Stimulated activated memory B cell treated with anti-CD40 and anti-IgM and Interleukin-4, amounts not matched to agents 10 μg/mL and 1 μg/mL and 100 μg/mL, for 72 hours (primary cell): Measurements from ENCODE around the gene RGS19.

Source experiments
- ATAC-seq: fragments of 150-1000 bp; cut with Tn5 transposase; 2 replicates; pipeline ENCODE4 v1.10.0; 2021
- H3K27ac Mint-ChIP-seq: one replicate; pipeline ENCODE4 v1.8.0; 2022; ENCODE audit warnings: mild to moderate bottlenecking, mixed read lengths
- H3K27me3 Mint-ChIP-seq: one replicate; pipeline ENCODE4 v1.8.0; 2022; ENCODE audit warnings: mixed read lengths
- H3K36me3 Mint-ChIP-seq: one replicate; pipeline ENCODE4 v1.8.0; 2022; ENCODE audit warnings: mixed read lengths
- H3K4me1 Mint-ChIP-seq: one replicate; pipeline ENCODE4 v1.8.0; 2022; ENCODE audit warnings: mixed read lengths
- H3K4me3 Mint-ChIP-seq: one replicate; pipeline ENCODE4 v1.8.0; 2022; ENCODE audit warnings: mild to moderate bottlenecking, moderate library complexity, mixed read lengths
- H3K9me3 Mint-ChIP-seq: one replicate; pipeline ENCODE4 v1.8.0; 2022; ENCODE audit warnings: mixed read lengths

The RGS19 gene

DNA sequence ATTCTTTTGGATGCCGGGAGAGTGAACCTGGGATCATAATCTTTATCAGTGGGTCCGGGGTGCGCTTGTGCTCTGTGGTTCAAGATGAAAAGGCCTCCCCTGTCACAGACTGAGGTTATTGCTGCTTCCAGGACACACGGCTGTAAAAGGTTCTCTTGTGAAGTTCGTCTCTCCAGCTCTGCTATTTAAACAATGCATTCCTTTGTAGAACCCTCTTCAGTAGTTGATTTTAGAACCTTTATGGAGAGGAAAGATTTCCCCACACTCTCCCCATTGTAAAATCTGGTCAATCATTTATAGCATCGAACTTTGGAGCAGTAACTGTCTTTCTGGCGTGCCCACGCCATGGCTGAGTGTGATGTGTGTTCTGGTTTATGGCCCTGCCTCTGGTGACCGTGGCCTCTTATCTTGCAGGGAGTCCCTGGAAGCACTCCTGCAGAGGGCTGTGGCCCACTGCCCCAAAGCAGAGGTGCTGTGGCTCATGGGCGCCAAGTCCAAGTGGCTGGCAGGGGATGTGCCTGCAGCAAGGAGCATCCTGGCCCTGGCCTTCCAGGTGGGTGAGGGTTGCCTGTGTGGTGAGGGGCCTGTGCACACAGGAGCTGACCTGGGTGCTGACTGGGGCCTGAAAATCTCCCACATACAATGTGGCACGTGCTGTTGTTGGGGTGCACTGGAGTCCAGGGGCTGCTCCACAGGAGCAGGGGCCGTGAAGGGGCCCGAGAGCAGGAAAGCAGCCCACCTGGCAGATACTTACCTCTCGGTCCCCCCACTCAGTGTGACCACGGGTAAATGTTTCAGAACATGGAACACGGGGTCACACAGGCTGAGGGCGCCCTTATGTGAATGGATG lies 55.0 kb downstream of the RGS19 start:
- no peak for ATAC-seq
- H3K4me1 Mint-ChIP-seq, result no peaks in the 10 kb centered on the region
- peaks cover 69% of the 10 kb centered on the region for H3K36me3 Mint-ChIP-seq
- H3K27ac Mint-ChIP-seq, result no peak overlapping the region
- no peaks in the 10 kb centered on the region for H3K9me3 Mint-ChIP-seq
- no peak overlapping the region for H3K4me3 Mint-ChIP-seq
- no peaks in the 10 kb centered on the region for H3K27me3 Mint-ChIP-seq

DNA sequence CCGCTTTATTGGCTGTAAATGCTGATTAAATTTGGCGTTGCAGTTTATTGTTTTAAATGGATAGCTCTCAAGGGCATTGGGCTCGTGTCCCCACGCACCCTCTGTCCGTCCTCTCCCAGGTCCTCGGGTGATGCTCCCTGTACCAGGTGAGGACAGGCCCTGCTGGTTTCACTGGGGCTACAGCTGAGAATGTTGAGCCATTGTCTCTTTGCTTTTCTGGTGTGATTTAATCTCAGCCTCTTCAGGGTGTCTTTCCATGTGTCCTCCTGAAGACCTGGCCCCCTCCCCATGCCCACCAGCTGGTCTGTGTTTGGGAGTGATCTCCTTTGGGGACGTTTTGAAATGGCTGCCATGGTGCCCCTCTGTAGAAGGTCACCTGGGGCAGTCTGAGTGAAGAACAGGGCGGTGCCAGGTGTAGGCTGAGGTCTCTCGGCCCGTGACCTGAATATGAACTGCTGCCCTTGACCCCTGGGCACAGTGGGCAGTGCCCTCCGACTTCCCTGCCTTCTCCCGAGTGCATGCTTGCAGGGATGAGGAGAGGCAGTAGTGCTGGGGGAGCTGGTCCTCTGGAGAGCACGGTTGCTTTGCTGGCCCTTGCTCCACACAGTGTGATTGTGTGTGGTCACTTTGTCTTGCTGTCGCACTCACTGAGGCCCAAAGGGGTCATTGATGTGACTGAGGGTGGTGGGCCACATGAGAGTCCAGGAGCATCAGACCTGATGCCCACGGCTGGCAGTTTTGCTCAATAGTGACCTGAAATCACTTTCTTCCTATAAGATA lies 55.8 kb downstream of the RGS19 start:
- Mint-ChIP-seq H3K4me3 (no peak overlapping the region), H3K27ac (no peak overlapping the region), H3K36me3 (peaks cover 71% of the 10 kb centered on the region), H3K4me1 (no peaks in the 10 kb centered on the region), H3K27me3 (no peaks in the 10 kb centered on the region), H3K9me3 (no peaks in the 10 kb centered on the region)
- ATAC-seq, result no peak
